Astrocyte (in vitro differentiated cells and primary cell): Measurements from ENCODE around the gene DDTL. TPM values are rescaled to one million over a fixed set of nuclear protein-coding genes. Genes with fewer than 3 reads are reported as not detected.

Source experiments
- DNase-seq: peaks from one replicate; pipeline ENCODE4 v3.0.0-alpha.2; 2010; ENCODE audit warnings: low read depth
- FAIRE-seq: peaks from 2 replicates; lab custom pipeline; 2011; peaks lifted over from hg19 to GRCh38; lab: Jason Lieb, UNC
- H2AFZ ChIP-seq: 2 replicates; pipeline ENCODE4 v1.6.0; 2012; ENCODE audit warnings: low read depth, low read length, inconsistent platforms
- H3K27ac ChIP-seq: 2 replicates; pipeline ENCODE4 v1.5.1; 2011; ENCODE audit warnings: low read depth, low read length, inconsistent platforms
- H3K27me3 ChIP-seq: 2 replicates; pipeline ENCODE4 v1.6.0; 2011; ENCODE audit warnings: low read length, inconsistent platforms; ENCODE audit not compliant: insufficient read depth
- H3K36me3 ChIP-seq: 2 replicates; pipeline ENCODE4 v1.5.1; 2011; ENCODE audit warnings: low read length, inconsistent platforms; ENCODE audit not compliant: insufficient read depth
- H3K4me1 ChIP-seq: 2 replicates; pipeline ENCODE4 v1.5.1; 2011; ENCODE audit warnings: low read length, inconsistent platforms; ENCODE audit not compliant: insufficient read depth
- H3K4me2 ChIP-seq: 2 replicates; pipeline ENCODE4 v1.6.0; 2012; ENCODE audit warnings: low read length, inconsistent platforms
- H3K4me3 ChIP-seq: 2 replicates; pipeline ENCODE4 v1.5.1; 2011; ENCODE audit warnings: low read depth, mild to moderate bottlenecking, low read length, inconsistent platforms; ENCODE audit not compliant: insufficient read depth
- H3K79me2 ChIP-seq: 2 replicates; pipeline ENCODE4 v1.6.0; 2012; ENCODE audit warnings: mild to moderate bottlenecking, low read length, inconsistent platforms; ENCODE audit not compliant: insufficient read depth
- H3K9ac ChIP-seq: 2 replicates; pipeline ENCODE4 v1.6.0; 2012; ENCODE audit warnings: mild to moderate bottlenecking, low read length, inconsistent platforms
- H3K9me3 ChIP-seq: 2 replicates; pipeline ENCODE4 v1.5.1; 2012; ENCODE audit warnings: low read depth, mild to moderate bottlenecking, low read length, inconsistent platforms; ENCODE audit not compliant: insufficient read depth
- H4K20me1 ChIP-seq: 2 replicates; pipeline ENCODE4 v1.6.0; 2012; ENCODE audit warnings: low read length, inconsistent platforms; ENCODE audit not compliant: insufficient read depth
- H3K27ac Mint-ChIP-seq: one replicate; pipeline ENCODE4 v1.8.0; 2021; ENCODE audit warnings: mild to moderate bottlenecking, mixed read lengths; ENCODE audit not compliant: unreplicated experiment
- H3K27me3 Mint-ChIP-seq: one replicate; pipeline ENCODE4 v1.8.0; 2021; ENCODE audit warnings: low read depth, mixed read lengths; ENCODE audit not compliant: unreplicated experiment
- H3K36me3 Mint-ChIP-seq: one replicate; pipeline ENCODE4 v1.8.0; 2021; ENCODE audit warnings: low read depth, mixed read lengths; ENCODE audit not compliant: unreplicated experiment
- H3K4me1 Mint-ChIP-seq: one replicate; pipeline ENCODE4 v1.8.0; 2021; ENCODE audit warnings: low read depth, mixed read lengths; ENCODE audit not compliant: unreplicated experiment
- H3K4me3 Mint-ChIP-seq: one replicate; pipeline ENCODE4 v1.8.0; 2021; ENCODE audit warnings: mild to moderate bottlenecking, moderate library complexity, mixed read lengths; ENCODE audit not compliant: unreplicated experiment
- H3K9me3 Mint-ChIP-seq: one replicate; pipeline ENCODE4 v1.8.0; 2021; ENCODE audit warnings: mild to moderate bottlenecking, mixed read lengths; ENCODE audit not compliant: unreplicated experiment
- CTCF ChIP-seq: IDR thresholded peaks from 2 replicates; pipeline ENCODE4 v1.5.1; 2011; ENCODE audit warnings: low read depth, mild to moderate bottlenecking, inconsistent platforms, low read length, moderate library complexity; ENCODE audit not compliant: insufficient read depth
- EZH2 ChIP-seq: IDR thresholded peaks from 2 replicates; pipeline ENCODE4 v1.6.1; 2012; ENCODE audit warnings: mild to moderate bottlenecking, low read length, inconsistent platforms; ENCODE audit not compliant: insufficient read depth
- total RNA-seq: library from RNA; stranded (reverse); gene quantifications from 2 replicates; pipeline ENCODE4 v1.2.1, GENCODE V29; 2021

DDTL gene
- total RNA-seq, 1 donor from 2014 or later = 0.75 TPM

GRCh38 chr22:24006914-24007214 is 40.2 kb downstream of the DDTL start:
- no peak for FAIRE-seq
- H3K27ac ChIP-seq = no peak overlapping the region
- Mint-ChIP-seq H3K4me3 (no peak overlapping the region), H3K27ac (no peak overlapping the region), H3K4me1 (no peaks in the 10 kb centered on the region), H3K36me3 (no peaks in the 10 kb centered on the region), H3K9me3 (no peaks in the 10 kb centered on the region), H3K27me3 (peaks cover 26% of the 10 kb centered on the region)
- DNase-seq = no peak
- no peaks in the 10 kb centered on the region for H3K36me3 ChIP-seq
- no peak overlapping the region for H3K4me3 ChIP-seq
- no peak overlapping the region for H3K9ac ChIP-seq
- H3K4me1 ChIP-seq = peaks cover 4% of the 10 kb centered on the region
- no peak for TF ChIP-seq EZH2
- TF ChIP-seq CTCF = no peak
- H3K4me2 ChIP-seq = no peak overlapping the region
- peaks cover 6% of the 10 kb centered on the region for H3K79me2 ChIP-seq
- no peak overlapping the region for H2AFZ ChIP-seq
- H3K27me3 ChIP-seq = no peaks in the 10 kb centered on the region
- H3K9me3 ChIP-seq = no peaks in the 10 kb centered on the region
- no peaks in the 10 kb centered on the region for H4K20me1 ChIP-seq

- H3K27ac Mint-ChIP-seq = no peak overlapping the region
- H3K4me1 ChIP-seq = peaks cover 9% of the 10 kb centered on the region
- H3K79me2 ChIP-seq = peaks cover 12% of the 10 kb centered on the region
- H3K4me3 Mint-ChIP-seq = no peak overlapping the region
- H3K9me3 ChIP-seq = no peaks in the 10 kb centered on the region
- DNase-seq = no peak
- H3K9me3 Mint-ChIP-seq = no peaks in the 10 kb centered on the region
- H3K4me3 ChIP-seq = no peak overlapping the region
- H3K36me3 Mint-ChIP-seq = peaks cover 1% of the 10 kb centered on the region
- no peaks in the 10 kb centered on the region for H3K27me3 ChIP-seq
- peaks cover 3% of the 10 kb centered on the region for H3K4me1 Mint-ChIP-seq
- no peak for TF ChIP-seq CTCF
- no peak for TF ChIP-seq EZH2
- peaks cover 3% of the 10 kb centered on the region for H4K20me1 ChIP-seq
- H3K4me2 ChIP-seq = no peak overlapping the region
- no peak for FAIRE-seq
- no peak overlapping the region for H3K9ac ChIP-seq
- H3K27ac ChIP-seq = no peak overlapping the region
- H3K27me3 Mint-ChIP-seq = peaks cover 21% of the 10 kb centered on the region
- H2AFZ ChIP-seq = no peak overlapping the region
- no peaks in the 10 kb centered on the region for H3K36me3 ChIP-seq
Measured at GRCh38 chr22:24007253-24008021, 40.7 kb downstream of the DDTL start.

GRCh38 chr22:24008022-24008283 is 41.3 kb downstream of the DDTL start:
- Histone ChIP-seq H3K9me3 (no peaks in the 10 kb centered on the region), H3K4me2 (no peak overlapping the region), H3K27ac (no peak overlapping the region), H3K4me1 (peaks cover 12% of the 10 kb centered on the region), H3K4me3 (no peak overlapping the region), H2AFZ (no peak overlapping the region), H3K27me3 (no peaks in the 10 kb centered on the region), H3K79me2 (peaks cover 14% of the 10 kb centered on the region), H3K9ac (no peak overlapping the region), H4K20me1 (peaks cover 5% of the 10 kb centered on the region), H3K36me3 (no peaks in the 10 kb centered on the region)
- DNase-seq (no peak), FAIRE-seq (no peak)
- Mint-ChIP-seq H3K4me3 (no peak overlapping the region), H3K27ac (no peak overlapping the region), H3K9me3 (no peaks in the 10 kb centered on the region), H3K27me3 (peaks cover 21% of the 10 kb centered on the region), H3K4me1 (peaks cover 4% of the 10 kb centered on the region), H3K36me3 (peaks cover 1% of the 10 kb centered on the region)
- TF ChIP-seq CTCF = no peak
- no peak for TF ChIP-seq EZH2
